H1 (cell line): ENCODE measurements around the gene CHCHD3. TPM values are rescaled to one million over a fixed set of nuclear protein-coding genes. Genes with fewer than 3 reads are reported as not detected.

Experiments used
- CTCF ChIA-PET: fragments of 300-600 bp; sonication (Branson Sonifier 250); formaldehyde crosslinking; loops from one replicate; lab custom pipeline; 2021; ENCODE audit not compliant: partially characterized antibody; lab: Charles Lee
- POLR2A ChIA-PET: fragments of 300-600 bp; sonication (Branson Sonifier 250); formaldehyde crosslinking; loops from one replicate; lab custom pipeline; 2021; ENCODE audit warnings: inconsistent platforms; ENCODE audit not compliant: partially characterized antibody; lab: Charles Lee
- DNase-seq, 2 experiments: peaks; one replicate each; pipeline versions ENCODE4 v3.0.0 to v3.0.0-alpha.2; 2010 to 2022; ENCODE audit warnings: low spot score in 2 of 2, low read depth in 1 of 2, mixed read lengths in 1 of 2
- FAIRE-seq: peaks from 2 replicates; lab custom pipeline; 2011; peaks lifted over from hg19 to GRCh38; lab: Jason Lieb, UNC
- H2AFZ ChIP-seq: 2 replicates; pipeline ENCODE4 v1.8.1; 2012; ENCODE audit warnings: low read length, inconsistent platforms
- H2AK5ac ChIP-seq: 2 replicates; pipeline ENCODE4 v1.6.1; 2013; ENCODE audit warnings: low read depth, low read length
- H2BK120ac ChIP-seq: replicated peaks from 2 replicates; pipeline ENCODE3; 2013; ENCODE audit warnings: low read depth, low read length, inconsistent platforms
- H2BK12ac ChIP-seq: 2 replicates; pipeline ENCODE4 v1.6.1; 2013; ENCODE audit warnings: low read depth, low read length
- H2BK15ac ChIP-seq: 2 replicates; pipeline ENCODE4 v1.6.1; 2013; ENCODE audit warnings: low read length
- H2BK20ac ChIP-seq: 2 replicates; pipeline ENCODE4 v1.6.1; 2013; ENCODE audit warnings: low read length
- H2BK5ac ChIP-seq: 2 replicates; pipeline ENCODE4 v1.6.1; 2013; ENCODE audit warnings: low read depth, low read length
- H3K14ac ChIP-seq: 2 replicates; pipeline ENCODE4 v1.6.1; 2013; ENCODE audit warnings: inconsistent platforms; ENCODE audit not compliant: insufficient read length
- H3K18ac ChIP-seq: 2 replicates; pipeline ENCODE4 v1.6.1; 2013; ENCODE audit warnings: low read length; ENCODE audit errors: extremely low read depth
- H3K23ac ChIP-seq: 2 replicates; pipeline ENCODE4 v1.6.1; 2013; ENCODE audit warnings: inconsistent platforms; ENCODE audit not compliant: insufficient read length
- H3K23me2 ChIP-seq: 2 replicates; pipeline ENCODE4 v1.6.1; 2013; ENCODE audit warnings: low read depth, low read length
- H3K27ac ChIP-seq: 2 replicates; pipeline ENCODE4 v1.6.1; 2011; ENCODE audit warnings: low read depth, low read length, inconsistent platforms
- H3K27me3 ChIP-seq, 4 experiments: replicated peaks in 1 of 4; 1 replicate in 1 of 4; 2 replicates in 3 of 4; pipeline versions ENCODE4 v1.6.1 to v1.8.1; 2011 to 2013; ENCODE audit warnings: low read length in 3 of 4, mild to moderate bottlenecking in 3 of 4, inconsistent platforms in 2 of 4, mixed read lengths in 2 of 4, moderate library complexity in 1 of 4; ENCODE audit not compliant: control insufficient read depth in 3 of 4, insufficient read depth in 3 of 4; ENCODE audit errors: extremely low read depth in 1 of 4
- H3K36me3 ChIP-seq, 4 experiments: 2 replicates each; pipeline versions ENCODE4 v1.6.1 to v1.8.1; 2011 to 2013; ENCODE audit warnings: mild to moderate bottlenecking in 4 of 4, low read length in 3 of 4, moderate library complexity in 2 of 4, control low read depth in 1 of 4, inconsistent platforms in 1 of 4; ENCODE audit not compliant: insufficient read depth in 4 of 4, control insufficient read depth in 2 of 4
- H3K4ac ChIP-seq: replicated peaks from 2 replicates; pipeline ENCODE3; 2013; ENCODE audit warnings: low read length, low read depth, mixed read lengths, inconsistent platforms; ENCODE audit not compliant: insufficient read length
- H3K4me1 ChIP-seq, 4 experiments: replicated peaks in 1 of 4; 1 replicate in 1 of 4; 2 replicates in 3 of 4; pipeline versions ENCODE4 v1.6.1 to v1.8.1; 2011 to 2013; ENCODE audit warnings: low read length in 3 of 4, inconsistent platforms in 2 of 4, mixed read lengths in 1 of 4; ENCODE audit not compliant: insufficient read depth in 4 of 4, control insufficient read depth in 3 of 4
- H3K4me2 ChIP-seq, 2 experiments: 2 replicates each; pipeline versions ENCODE4 v1.6.1 to v1.8.1; 2011 to 2013; ENCODE audit warnings: low read depth in 2 of 2, low read length in 2 of 2, control low read depth in 1 of 2, inconsistent platforms in 1 of 2, mild to moderate bottlenecking in 1 of 2; ENCODE audit not compliant: insufficient read depth in 1 of 2
- H3K4me3 ChIP-seq, 4 experiments: fragments of 200-600, 300-600 bp in 1 of 4; sonication (generic), shearing (Covaris generic), sonication (Bioruptor Twin) in 1 of 4; 2 replicates each; pipeline versions ENCODE4 v1.5.1 to v1.8.1; 2011 to 2016; ENCODE audit warnings: low read length in 4 of 4, low read depth in 3 of 4, control low read depth in 2 of 4, inconsistent platforms in 2 of 4, mild to moderate bottlenecking in 2 of 4, mixed read lengths in 1 of 4, moderate library complexity in 1 of 4; ENCODE audit not compliant: insufficient read depth in 2 of 4; ENCODE audit errors: extremely low read depth in 1 of 4
- H3K56ac ChIP-seq: replicated peaks from 2 replicates; pipeline ENCODE3; 2013; ENCODE audit warnings: low read depth, mild to moderate bottlenecking, mixed read lengths, low read length, inconsistent platforms; ENCODE audit not compliant: insufficient read length
- H3K79me1 ChIP-seq: 2 replicates; pipeline ENCODE4 v1.6.1; 2013; ENCODE audit warnings: low read depth, low read length, control low read depth
- H3K79me2 ChIP-seq, 2 experiments: 2 replicates each; pipeline versions ENCODE4 v1.6.1 to v1.8.1; 2012 to 2013; ENCODE audit warnings: low read length in 2 of 2, mild to moderate bottlenecking in 2 of 2, inconsistent platforms in 1 of 2; ENCODE audit not compliant: insufficient read depth in 2 of 2, control insufficient read depth in 1 of 2
- H3K9ac ChIP-seq, 4 experiments: replicated peaks in 1 of 4; 1 replicate in 1 of 4; 2 replicates in 3 of 4; pipeline versions ENCODE4 v1.6.1 to v1.8.1; 2011 to 2013; ENCODE audit warnings: low read depth in 3 of 4, low read length in 3 of 4, control low read depth in 2 of 4, mild to moderate bottlenecking in 2 of 4, moderate library complexity in 2 of 4, inconsistent platforms in 1 of 4; ENCODE audit errors: extremely low read depth in 1 of 4
- H3K9me3 ChIP-seq, 2 experiments: 2 replicates each; pipeline versions ENCODE4 v1.6.1 to v1.8.1; 2012 to 2013; ENCODE audit warnings: mild to moderate bottlenecking in 2 of 2, moderate library complexity in 2 of 2, control low read depth in 1 of 2, inconsistent platforms in 1 of 2, low read depth in 1 of 2, low read length in 1 of 2, mixed read lengths in 1 of 2; ENCODE audit not compliant: insufficient read depth in 2 of 2
- H4K20me1 ChIP-seq, 2 experiments: replicated peaks in 1 of 2; 2 replicates each; pipeline versions ENCODE3 to v1.8.1; 2011 to 2013; ENCODE audit warnings: inconsistent platforms in 2 of 2, low read length in 2 of 2, mild to moderate bottlenecking in 1 of 2; ENCODE audit not compliant: insufficient read depth in 2 of 2, control insufficient read depth in 1 of 2
- H4K5ac ChIP-seq: 2 replicates; pipeline ENCODE4 v1.6.1; 2013; ENCODE audit warnings: low read length, low read depth, mixed read lengths, inconsistent platforms; ENCODE audit not compliant: insufficient read length
- H4K8ac ChIP-seq: 2 replicates; pipeline ENCODE4 v1.8.0; 2013; ENCODE audit warnings: mild to moderate bottlenecking, moderate library complexity, low read length, inconsistent platforms; ENCODE audit not compliant: insufficient read depth; ENCODE audit errors: extremely low read depth
- H4K91ac ChIP-seq: replicated peaks from 2 replicates; pipeline ENCODE3; 2013; ENCODE audit warnings: low read length, mixed read lengths, inconsistent platforms; ENCODE audit not compliant: insufficient read length
- MAFK ChIP-seq: IDR thresholded peaks from 2 replicates; pipeline ENCODE4 v1.6.1; 2012; ENCODE audit warnings: low read depth, mild to moderate bottlenecking, improper control_type of control experiment, low read length
- NANOG ChIP-seq: IDR thresholded peaks from 2 replicates; pipeline ENCODE4 v1.6.1; 2011; ENCODE audit warnings: low read length, low read depth, mild to moderate bottlenecking, inconsistent platforms; ENCODE audit not compliant: insufficient read depth, poor library complexity, severe bottlenecking
- RNF2 ChIP-seq: fragments of 200-900, 300-1000 bp; sonication (generic); IDR thresholded peaks from 2 replicates; pipeline ENCODE4 v1.7.1; 2016; ENCODE audit warnings: borderline replicate concordance, low read depth, mild to moderate bottlenecking, antibody characterized with exemption, low read length; ENCODE audit not compliant: poor library complexity, severe bottlenecking; ENCODE audit errors: missing control alignments
- SP4 ChIP-seq: IDR thresholded peaks from 2 replicates; pipeline ENCODE4 v1.6.1; 2012; ENCODE audit warnings: low read length, inconsistent platforms
- ZNF274 ChIP-seq: IDR thresholded peaks from 2 replicates; pipeline ENCODE4 v1.7.0; 2012; ENCODE audit warnings: low read length, borderline replicate concordance; ENCODE audit errors: extremely low read depth
- WGBS, 2 experiments: shearing (Covaris generic) in 1 of 2; methylation state at CpG; one replicate each; pipeline versions ENCODE4 v1.1.6 to v1.1.7; 2013 to 2015; ENCODE audit warnings: low lambda C conversion rate in 2 of 2, mixed read lengths in 2 of 2, inconsistent platforms in 1 of 2, low coverage in 1 of 2, missing lambda C conversion rate in 1 of 2; ENCODE audit not compliant: insufficient replicate concordance in 2 of 2, insufficient coverage in 1 of 2, insufficient read length in 1 of 2; ENCODE audit errors: extremely low coverage in 1 of 2, missing lambda C conversion rate in 1 of 2; 5-methylcytosine and 5-hydroxymethylcytosine counted together
- polyA plus RNA-seq, 7 experiments: library from polyadenylated mRNA; depleted of rRNA in 3 of 7; stranded (reverse) in 5 of 7; unstranded in 2 of 7; fragments of >200 nt in 5 of 7; fragments of 200-250 nt in 2 of 7; gene quantifications; 1 replicate in 5 of 7; 2 replicates in 1 of 7; 4 replicates in 1 of 7; pipeline versions ENCODE4 v1.2.1 to v1.2.3, GENCODE V29; 2011 to 2013; ENCODE audit warnings: missing spikeins in 2 of 7, mixed read lengths in 2 of 7
- total RNA-seq: library from RNA; stranded (reverse); fragmentation: NEBNext Ultra II Directional; extraction: Animal tissue kit (Norgen Biotek cat#: 25700); gene quantifications from 2 replicates; pipeline ENCODE4 v1.2.1, GENCODE V29; 2021
- TF ChIP-seq, protein P1 (sequence below), 3 experiments: IDR thresholded peaks; 1 replicate in 2 of 3; 2 replicates in 1 of 3; pipeline versions ENCODE4 v1.5.1 to v1.6.1; 2011; ENCODE audit warnings: low read length in 3 of 3, mild to moderate bottlenecking in 3 of 3, inconsistent platforms in 2 of 3, low read depth in 1 of 3, moderate library complexity in 1 of 3; ENCODE audit not compliant: insufficient read depth in 1 of 3; ENCODE audit errors: control extremely low read depth in 1 of 3

The CHCHD3 gene
- total and polyA plus RNA-seq, 2 of the 8 experiments (the other 6 are each of a cell fraction or from before 2014, with no cell fraction given): 42.9 to 137 TPM

DNA sequence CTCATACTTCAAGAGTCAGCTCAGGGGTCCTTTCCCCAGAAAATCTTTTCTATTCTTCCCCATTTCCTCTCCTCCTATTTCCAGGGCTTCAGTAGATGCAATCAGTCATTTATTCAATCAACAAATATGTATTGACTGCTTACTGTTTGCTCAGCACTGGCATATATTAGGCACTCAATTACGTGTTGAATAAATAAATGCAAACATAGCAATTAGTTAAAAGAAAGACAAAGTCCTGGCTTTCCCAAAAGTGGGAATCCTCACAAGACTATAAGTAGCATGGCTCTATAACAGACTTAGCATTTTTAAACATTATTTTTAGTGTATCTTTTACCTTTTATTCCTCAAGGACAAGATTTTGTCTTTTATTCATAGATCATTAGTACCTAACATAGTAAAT is 111.6 kb downstream of the CHCHD3 start:
- Histone ChIP-seq H2BK120ac (no peak overlapping the region), H3K9ac (no peak overlapping the region), H3K23ac (no peak overlapping the region), H3K79me1 (no peaks in the 10 kb centered on the region; the same call in 1 of the 2 replicates), H2AK5ac (no peak overlapping the region), H3K56ac (no peak overlapping the region), H4K8ac (no peak overlapping the region), H4K91ac (no peak overlapping the region), H3K36me3 (peaks cover 0 to 19% (median 6%) of the 10 kb centered on the region in 4 experiments; a peak in 2 of 8 replicates), H2AFZ (no peak overlapping the region), H4K5ac (no peak overlapping the region), H3K4ac (no peak overlapping the region), H2BK5ac (no peak overlapping the region), H3K9me3 (no peaks in the 10 kb centered on the region), H3K14ac (no peak overlapping the region), H3K27ac (no peak overlapping the region), H2BK15ac (no peak overlapping the region), H3K27me3 (peaks cover 0 to 1% (median 0%) of the 10 kb centered on the region in 4 experiments; a peak in 1 of 7 replicates), H2BK12ac (no peak overlapping the region), H4K20me1 (peaks cover 0 to 2% of the 10 kb centered on the region in 2 experiments), H2BK20ac (no peak overlapping the region), H3K18ac (no peak overlapping the region), H3K4me1 (peaks cover 0 to 6% (median 0%) of the 10 kb centered on the region in 4 experiments; a peak in 1 of 7 replicates), H3K79me2 (peaks cover 0 to 39% of the 10 kb centered on the region in 2 experiments; a peak in 3 of 4 replicates), H3K4me2 (no peak overlapping the region), H3K4me3 (no peak overlapping the region), H3K23me2 (no peaks in the 10 kb centered on the region)
- TF ChIP-seq RNF2 (no peak), ZNF274 (no peak), NANOG (no peak), SP4 (no peak), MAFK (no peak)
- TF ChIP-seq, protein P1, sequence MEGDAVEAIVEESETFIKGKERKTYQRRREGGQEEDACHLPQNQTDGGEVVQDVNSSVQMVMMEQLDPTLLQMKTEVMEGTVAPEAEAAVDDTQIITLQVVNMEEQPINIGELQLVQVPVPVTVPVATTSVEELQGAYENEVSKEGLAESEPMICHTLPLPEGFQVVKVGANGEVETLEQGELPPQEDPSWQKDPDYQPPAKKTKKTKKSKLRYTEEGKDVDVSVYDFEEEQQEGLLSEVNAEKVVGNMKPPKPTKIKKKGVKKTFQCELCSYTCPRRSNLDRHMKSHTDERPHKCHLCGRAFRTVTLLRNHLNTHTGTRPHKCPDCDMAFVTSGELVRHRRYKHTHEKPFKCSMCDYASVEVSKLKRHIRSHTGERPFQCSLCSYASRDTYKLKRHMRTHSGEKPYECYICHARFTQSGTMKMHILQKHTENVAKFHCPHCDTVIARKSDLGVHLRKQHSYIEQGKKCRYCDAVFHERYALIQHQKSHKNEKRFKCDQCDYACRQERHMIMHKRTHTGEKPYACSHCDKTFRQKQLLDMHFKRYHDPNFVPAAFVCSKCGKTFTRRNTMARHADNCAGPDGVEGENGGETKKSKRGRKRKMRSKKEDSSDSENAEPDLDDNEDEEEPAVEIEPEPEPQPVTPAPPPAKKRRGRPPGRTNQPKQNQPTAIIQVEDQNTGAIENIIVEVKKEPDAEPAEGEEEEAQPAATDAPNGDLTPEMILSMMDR (IDR thresholded peaks at IDR 0.05; ENCODE audit: control extremely low read depth in 1 of 3, insufficient read depth in 1 of 3, low read depth in 1 of 3, low read length in 3 of 3): no peak
- ChIA-PET POLR2A (no interaction called here), CTCF (no interaction called here)
- DNase-seq (no peak), FAIRE-seq (no peak)
- WGBS, 2 experiments: 88% methylated on average over 1 of the region's 1 CpG; no CpG with 5 or more reads in 1 of the 2 experiments
